K562 (cell line): ENCODE results near the gene TSTD2. TPM values are rescaled to one million over a fixed set of nuclear protein-coding genes. Genes with fewer than 3 reads are reported as not detected.

Experiments used
- CHD4 ChIP-seq: fragments of 200-600 bp; sonication (generic); IDR thresholded peaks from 3 replicates; pipeline ENCODE4 v1.6.1; 2012; ENCODE audit warnings: low read depth, mild to moderate bottlenecking, mixed read lengths, low read length, inconsistent platforms; ENCODE audit not compliant: insufficient read depth, insufficient replicate concordance, poor library complexity, severe bottlenecking
- DLX4 ChIP-seq: fragments of 250-450 bp; sonication (Bioruptor Pico); IDR thresholded peaks from 2 replicates; pipeline ENCODE4 v1.6.1; 2021; ENCODE audit warnings: mild to moderate bottlenecking
- ELF1 ChIP-seq: fragments of 200-800 bp; sonication (Bioruptor generic); IDR thresholded peaks from 2 replicates; pipeline ENCODE4 v1.6.1; 2016; ENCODE audit warnings: missing genetic modification characterization, missing compliant biosample characterization
- ETV1 ChIP-seq: fragments of 450-650 bp; conservative IDR thresholded peaks from 2 replicates; pipeline ENCODE4 v1.6.1; 2016; ENCODE audit warnings: missing genetic modification characterization, control low read depth, low read depth, missing compliant biosample characterization
- FOXJ3 ChIP-seq: sonication (generic); formaldehyde crosslinking; IDR thresholded peaks from 2 replicates; pipeline ENCODE4 v1.4.0; 2020; ENCODE audit warnings: mild to moderate bottlenecking, missing genetic modification reagents
- GABPB2 ChIP-seq: fragments of 250-450 bp; sonication (Bioruptor Pico); conservative IDR thresholded peaks from 2 replicates; pipeline ENCODE4 v1.5.1; 2021; ENCODE audit warnings: mild to moderate bottlenecking
- GATAD2B ChIP-seq: fragments of 450-650 bp; IDR thresholded peaks from 2 replicates; pipeline ENCODE4 v1.6.1; 2017; ENCODE audit warnings: mild to moderate bottlenecking, borderline replicate concordance
- HNRNPL ChIP-seq: fragments of 200-400 bp; formaldehyde crosslinking; IDR thresholded peaks from 2 replicates; pipeline ENCODE4 v1.6.1; 2017; ENCODE audit warnings: low read depth, mild to moderate bottlenecking, low read length
- ZBED1 ChIP-seq: IDR thresholded peaks from 2 replicates; pipeline ENCODE4 v1.6.1; 2014
- ZBTB26 ChIP-seq: fragments of 450-650 bp; formaldehyde crosslinking; IDR thresholded peaks from 2 replicates; pipeline ENCODE4 v1.4.0; 2022; ENCODE audit warnings: missing genetic modification characterization
- ZBTB34 ChIP-seq: fragments of 250-450 bp; sonication (Bioruptor Pico); IDR thresholded peaks from 2 replicates; pipeline ENCODE4 v1.8.0; 2021; ENCODE audit warnings: mild to moderate bottlenecking, moderate library complexity
- ZFPM2 ChIP-seq: fragments of 250-450 bp; sonication (Bioruptor Pico); IDR thresholded peaks from 2 replicates; pipeline ENCODE4 v1.5.1; 2022; ENCODE audit warnings: mild to moderate bottlenecking
- ZNF184 ChIP-seq: sonication (generic); formaldehyde crosslinking; IDR thresholded peaks from 2 replicates; pipeline ENCODE4 v1.5.0; 2020; ENCODE audit warnings: missing genetic modification reagents
- ZNF561 ChIP-seq: fragments of 450-650 bp; formaldehyde crosslinking; conservative IDR thresholded peaks from 2 replicates; pipeline ENCODE4 v1.4.0; 2020; ENCODE audit warnings: mild to moderate bottlenecking, moderate library complexity
- ZNF717 ChIP-seq: fragments of 250-450 bp; sonication (Bioruptor Pico); IDR thresholded peaks from 2 replicates; pipeline ENCODE4 v1.5.0; 2021
- polyA plus RNA-seq, 8 experiments: library from polyadenylated mRNA; depleted of rRNA in 4 of 8; stranded (reverse) in 5 of 8; unstranded in 3 of 8; fragments of >200 nt; fragmentation: Nextera tagmentation in 2 of 8; fragmentation: Illumina TruSeq in 1 of 8; extraction: Ambion mirVana in 2 of 8; extraction: Trizol in 1 of 8; gene quantifications; 2 replicates each; pipeline versions ENCODE4 v1.2.1 to v1.2.3, GENCODE V29; 2011 to 2014; ENCODE audit warnings: inconsistent platforms in 1 of 8, missing spikeins in 1 of 8
- total RNA-seq, 7 experiments: library from RNA; depleted of rRNA in 6 of 7; stranded (reverse); fragments of >200 nt in 6 of 7; fragmentation: Illumina TruSeq in 2 of 7; extraction: Trizol in 2 of 7; gene quantifications; 2 replicates each; pipeline versions ENCODE4 v1.2.1 to v1.2.3, GENCODE V29; 2011 to 2021; ENCODE audit warnings: low replicate concordance in 1 of 7
- TF ChIP-seq, protein P1 (sequence below): sonication (generic); formaldehyde crosslinking; IDR thresholded peaks from 2 replicates; pipeline ENCODE4 v1.8.0; 2023; ENCODE audit warnings: mild to moderate bottlenecking, missing genetic modification reagents
- TF ChIP-seq, protein P2 (sequence below): IDR thresholded peaks from 3 replicates; pipeline ENCODE4 v1.6.1; 2011; ENCODE audit warnings: borderline replicate concordance, mild to moderate bottlenecking, moderate library complexity; ENCODE audit not compliant: insufficient read length; ENCODE audit errors: extremely low read depth

The TSTD2 gene
- total and polyA plus RNA-seq, 9 of the 15 experiments (the other 6 are each of a cell fraction or from before 2014, with no cell fraction given) = 10.1 to 36.7 (median 19.0) TPM

GRCh38 chr9:97632985-97633858 lies at the start of gene TSTD2, which contains the start of gene NCBP1 (continued):
- TF ChIP-seq DLX4 (CRISPR knock-in tag) = no peak
- TF ChIP-seq GATAD2B = no peak
- no peak for TF ChIP-seq HNRNPL
- TF ChIP-seq ETV1 = peak; percentile 88
- TF ChIP-seq, protein P1, sequence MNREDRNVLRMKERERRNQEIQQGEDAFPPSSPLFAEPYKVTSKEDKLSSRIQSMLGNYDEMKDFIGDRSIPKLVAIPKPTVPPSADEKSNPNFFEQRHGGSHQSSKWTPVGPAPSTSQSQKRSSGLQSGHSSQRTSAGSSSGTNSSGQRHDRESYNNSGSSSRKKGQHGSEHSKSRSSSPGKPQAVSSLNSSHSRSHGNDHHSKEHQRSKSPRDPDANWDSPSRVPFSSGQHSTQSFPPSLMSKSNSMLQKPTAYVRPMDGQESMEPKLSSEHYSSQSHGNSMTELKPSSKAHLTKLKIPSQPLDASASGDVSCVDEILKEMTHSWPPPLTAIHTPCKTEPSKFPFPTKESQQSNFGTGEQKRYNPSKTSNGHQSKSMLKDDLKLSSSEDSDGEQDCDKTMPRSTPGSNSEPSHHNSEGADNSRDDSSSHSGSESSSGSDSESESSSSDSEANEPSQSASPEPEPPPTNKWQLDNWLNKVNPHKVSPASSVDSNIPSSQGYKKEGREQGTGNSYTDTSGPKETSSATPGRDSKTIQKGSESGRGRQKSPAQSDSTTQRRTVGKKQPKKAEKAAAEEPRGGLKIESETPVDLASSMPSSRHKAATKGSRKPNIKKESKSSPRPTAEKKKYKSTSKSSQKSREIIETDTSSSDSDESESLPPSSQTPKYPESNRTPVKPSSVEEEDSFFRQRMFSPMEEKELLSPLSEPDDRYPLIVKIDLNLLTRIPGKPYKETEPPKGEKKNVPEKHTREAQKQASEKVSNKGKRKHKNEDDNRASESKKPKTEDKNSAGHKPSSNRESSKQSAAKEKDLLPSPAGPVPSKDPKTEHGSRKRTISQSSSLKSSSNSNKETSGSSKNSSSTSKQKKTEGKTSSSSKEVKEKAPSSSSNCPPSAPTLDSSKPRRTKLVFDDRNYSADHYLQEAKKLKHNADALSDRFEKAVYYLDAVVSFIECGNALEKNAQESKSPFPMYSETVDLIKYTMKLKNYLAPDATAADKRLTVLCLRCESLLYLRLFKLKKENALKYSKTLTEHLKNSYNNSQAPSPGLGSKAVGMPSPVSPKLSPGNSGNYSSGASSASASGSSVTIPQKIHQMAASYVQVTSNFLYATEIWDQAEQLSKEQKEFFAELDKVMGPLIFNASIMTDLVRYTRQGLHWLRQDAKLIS = peak; percentile 88
- TF ChIP-seq, protein P2, sequence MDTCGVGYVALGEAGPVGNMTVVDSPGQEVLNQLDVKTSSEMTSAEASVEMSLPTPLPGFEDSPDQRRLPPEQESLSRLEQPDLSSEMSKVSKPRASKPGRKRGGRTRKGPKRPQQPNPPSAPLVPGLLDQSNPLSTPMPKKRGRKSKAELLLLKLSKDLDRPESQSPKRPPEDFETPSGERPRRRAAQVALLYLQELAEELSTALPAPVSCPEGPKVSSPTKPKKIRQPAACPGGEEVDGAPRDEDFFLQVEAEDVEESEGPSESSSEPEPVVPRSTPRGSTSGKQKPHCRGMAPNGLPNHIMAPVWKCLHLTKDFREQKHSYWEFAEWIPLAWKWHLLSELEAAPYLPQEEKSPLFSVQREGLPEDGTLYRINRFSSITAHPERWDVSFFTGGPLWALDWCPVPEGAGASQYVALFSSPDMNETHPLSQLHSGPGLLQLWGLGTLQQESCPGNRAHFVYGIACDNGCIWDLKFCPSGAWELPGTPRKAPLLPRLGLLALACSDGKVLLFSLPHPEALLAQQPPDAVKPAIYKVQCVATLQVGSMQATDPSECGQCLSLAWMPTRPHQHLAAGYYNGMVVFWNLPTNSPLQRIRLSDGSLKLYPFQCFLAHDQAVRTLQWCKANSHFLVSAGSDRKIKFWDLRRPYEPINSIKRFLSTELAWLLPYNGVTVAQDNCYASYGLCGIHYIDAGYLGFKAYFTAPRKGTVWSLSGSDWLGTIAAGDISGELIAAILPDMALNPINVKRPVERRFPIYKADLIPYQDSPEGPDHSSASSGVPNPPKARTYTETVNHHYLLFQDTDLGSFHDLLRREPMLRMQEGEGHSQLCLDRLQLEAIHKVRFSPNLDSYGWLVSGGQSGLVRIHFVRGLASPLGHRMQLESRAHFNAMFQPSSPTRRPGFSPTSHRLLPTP = no peak
- TF ChIP-seq ZNF184 = no peak
- TF ChIP-seq ZBED1 = no peak
- no peak for TF ChIP-seq FOXJ3 (CRISPR knock-in tag)
- no peak for TF ChIP-seq ZBTB34 (CRISPR knock-in tag)
- 0 out of 2 replicates have a peak, but pooled peaks have one; percentile 4 for TF ChIP-seq GABPB2
- TF ChIP-seq ELF1 (tag) = peak; percentile 96
- 0 out of 2 replicates have a peak, but pooled peaks have one; percentile 60 for TF ChIP-seq ZBTB26 (CRISPR knock-in tag)
- TF ChIP-seq ZFPM2 (CRISPR knock-in tag) = no peak
- no peak for TF ChIP-seq ZNF717 (CRISPR knock-in tag)
- no peak for TF ChIP-seq CHD4
- no peak for TF ChIP-seq ZNF561 (CRISPR knock-in tag)
